ENCODE data around the gene TGFBR1.

The TGFBR1 gene

DNA sequence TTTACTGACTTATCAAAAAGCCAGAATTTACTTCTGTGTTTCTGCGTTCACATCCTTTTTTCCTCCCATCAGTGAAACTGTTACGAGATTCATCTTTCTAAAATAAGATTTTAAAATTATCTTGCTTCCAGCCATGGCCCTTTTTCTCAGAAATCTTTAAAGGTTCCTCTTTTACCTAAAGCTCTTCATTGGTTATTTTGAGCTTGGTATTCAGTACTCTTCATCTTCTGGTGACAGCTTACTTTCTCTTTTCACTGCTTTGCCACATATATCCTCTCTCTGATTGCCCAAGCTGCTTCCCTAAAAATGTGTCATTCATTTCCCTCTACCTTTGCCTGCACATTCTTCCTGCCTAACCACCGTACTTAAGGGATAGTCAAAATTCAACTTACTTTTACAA lies 32.3 kb downstream of the TGFBR1 start:
- DNase-seq (ENCODE audit: low read depth in 2 of 2) = no peak

DNA sequence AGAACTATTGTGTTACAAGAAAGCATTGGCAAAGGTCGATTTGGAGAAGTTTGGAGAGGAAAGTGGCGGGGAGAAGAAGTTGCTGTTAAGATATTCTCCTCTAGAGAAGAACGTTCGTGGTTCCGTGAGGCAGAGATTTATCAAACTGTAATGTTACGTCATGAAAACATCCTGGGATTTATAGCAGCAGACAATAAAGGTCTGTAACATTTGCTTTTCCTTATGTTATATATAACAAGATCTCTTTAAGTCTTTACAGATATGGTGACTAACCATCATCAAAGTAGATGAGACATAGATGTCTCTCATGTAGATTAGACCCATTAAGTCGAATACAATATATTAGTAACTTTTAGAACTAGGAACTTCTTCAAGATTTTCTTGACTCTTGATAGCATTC lies 33.0 kb downstream of the TGFBR1 start:
- no peak for DNase-seq (ENCODE audit: low read depth in 2 of 2)

DNA sequence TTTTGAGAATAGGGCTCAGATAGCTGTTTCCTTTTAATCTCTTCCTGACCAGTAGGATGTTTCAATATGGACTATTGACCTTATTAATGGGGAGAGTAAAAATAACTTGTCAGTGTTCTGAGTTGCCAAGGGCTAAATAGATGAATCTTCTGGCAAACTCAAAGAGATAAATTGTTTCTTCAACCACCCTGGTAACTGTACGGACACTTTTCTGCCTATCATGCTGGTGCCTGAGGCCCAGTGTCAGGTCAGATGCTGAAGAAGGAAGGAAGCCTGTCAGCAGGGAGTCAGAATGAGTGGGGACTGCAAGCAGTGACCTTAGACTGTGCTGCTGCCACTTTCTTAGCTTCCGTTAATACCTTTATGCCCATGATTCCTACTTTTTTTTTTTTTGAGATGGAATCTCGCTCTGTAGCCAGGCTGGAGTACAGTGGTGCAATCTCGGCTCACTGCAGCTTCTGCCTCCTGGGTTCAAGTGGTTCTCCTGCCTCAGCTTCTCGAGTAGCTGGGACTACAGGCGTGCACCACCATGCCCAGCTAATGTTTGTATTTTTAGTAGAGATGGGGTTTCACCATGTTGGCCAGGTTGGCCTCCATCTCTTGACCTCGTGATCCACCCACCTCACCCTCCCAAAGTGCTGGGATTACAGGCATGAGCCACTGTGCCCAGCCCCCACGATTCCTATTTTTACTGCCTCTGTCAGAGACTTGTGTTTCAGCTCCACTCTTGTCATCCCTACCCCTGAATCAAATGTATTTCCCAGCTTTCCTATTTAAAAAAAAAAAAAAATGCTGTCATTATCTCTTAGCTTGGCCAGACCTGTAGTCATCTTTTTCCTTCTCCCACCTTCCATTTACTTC lies 33.7 kb downstream of the TGFBR1 start:
- DNase-seq (ENCODE audit: low read depth in 2 of 2) = no peak

DNA sequence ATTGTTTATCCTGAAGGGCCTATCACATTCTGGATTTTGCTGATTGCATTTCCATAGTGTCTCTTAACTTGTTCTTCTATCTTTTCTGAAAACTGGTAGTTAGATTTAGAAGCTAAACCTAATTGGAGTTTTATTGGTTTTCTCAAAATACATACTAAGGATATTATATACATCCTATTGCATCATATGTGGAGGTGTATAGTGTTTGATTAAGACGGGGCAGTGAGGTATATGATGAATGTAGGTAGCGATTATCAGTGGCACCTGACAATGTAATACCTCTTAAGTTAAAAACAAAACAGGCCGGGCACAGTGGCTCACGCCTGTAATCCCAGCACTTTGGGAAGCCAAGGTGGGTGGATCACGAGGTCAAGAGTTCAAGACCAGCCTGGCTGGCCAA lies 35.0 kb downstream of the TGFBR1 start:
- no peak for DNase-seq (ENCODE audit: low read depth in 2 of 2)

GRCh38 chr9:99140685-99141314 lies 35.9 kb downstream of the TGFBR1 start:
- DNase-seq (ENCODE audit: low read depth in 2 of 2) = peak; percentile 8 to 13

DNA sequence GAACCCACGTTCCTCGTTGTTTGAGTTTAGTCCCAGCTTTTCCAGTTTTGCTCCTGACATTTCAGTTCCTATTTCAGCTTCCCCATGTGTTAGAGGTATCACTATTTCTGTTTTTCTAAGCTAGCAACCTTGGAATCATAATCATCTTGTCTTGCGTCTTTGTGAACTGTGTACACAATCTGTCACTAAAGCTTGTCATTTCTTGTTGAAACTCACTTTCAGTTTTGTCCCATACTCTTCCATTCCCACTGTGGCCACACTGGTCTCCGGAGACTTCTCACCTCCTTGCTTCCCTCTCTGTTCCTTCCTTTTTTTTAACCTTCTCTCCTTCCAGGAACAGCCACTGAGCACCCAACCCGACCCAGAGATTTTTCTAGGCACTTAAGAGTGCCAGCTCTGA lies 36.9 kb downstream of the TGFBR1 start:
- DNase-seq (ENCODE audit: low read depth in 2 of 2) = no peak

GRCh38 chr9:99142275-99142674 lies 37.4 kb downstream of the TGFBR1 start:
- DNase-seq (ENCODE audit: low read depth in 2 of 2) = no peak

GRCh38 chr9:99143655-99144054 lies 38.7 kb downstream of the TGFBR1 start:
- no peak for DNase-seq (ENCODE audit: low read depth in 2 of 2)

GRCh38 chr9:99144966-99145365 lies 40.1 kb downstream of the TGFBR1 start:
- DNase-seq (ENCODE audit: low read depth in 2 of 2) = no peak

- DNase-seq (ENCODE audit: low read depth in 2 of 2) = no peak
These were observed 41.7 kb downstream of the TGFBR1 start for GRCh38 chr9:99146574-99146973.

DNA sequence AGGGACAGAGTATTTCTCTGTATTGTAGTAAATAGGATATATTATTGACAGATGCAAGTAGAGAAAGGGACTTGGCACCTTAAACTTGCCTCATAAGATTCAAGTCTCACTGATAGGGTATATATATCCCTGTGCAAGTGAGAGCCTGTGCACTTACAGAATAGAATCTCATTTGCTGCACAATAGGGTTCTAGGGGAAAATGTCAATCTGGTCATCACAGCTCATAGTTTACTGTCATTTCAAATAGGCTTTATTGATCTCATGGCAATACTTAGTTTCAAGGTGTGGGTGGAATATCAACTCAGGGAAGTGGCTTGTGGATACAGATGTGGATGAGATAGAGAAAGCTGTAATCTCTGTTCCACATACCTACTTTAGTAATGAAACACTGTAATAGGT lies 42.3 kb downstream of the TGFBR1 start:
- DNase-seq (ENCODE audit: low read depth in 2 of 2) = no peak

DNA sequence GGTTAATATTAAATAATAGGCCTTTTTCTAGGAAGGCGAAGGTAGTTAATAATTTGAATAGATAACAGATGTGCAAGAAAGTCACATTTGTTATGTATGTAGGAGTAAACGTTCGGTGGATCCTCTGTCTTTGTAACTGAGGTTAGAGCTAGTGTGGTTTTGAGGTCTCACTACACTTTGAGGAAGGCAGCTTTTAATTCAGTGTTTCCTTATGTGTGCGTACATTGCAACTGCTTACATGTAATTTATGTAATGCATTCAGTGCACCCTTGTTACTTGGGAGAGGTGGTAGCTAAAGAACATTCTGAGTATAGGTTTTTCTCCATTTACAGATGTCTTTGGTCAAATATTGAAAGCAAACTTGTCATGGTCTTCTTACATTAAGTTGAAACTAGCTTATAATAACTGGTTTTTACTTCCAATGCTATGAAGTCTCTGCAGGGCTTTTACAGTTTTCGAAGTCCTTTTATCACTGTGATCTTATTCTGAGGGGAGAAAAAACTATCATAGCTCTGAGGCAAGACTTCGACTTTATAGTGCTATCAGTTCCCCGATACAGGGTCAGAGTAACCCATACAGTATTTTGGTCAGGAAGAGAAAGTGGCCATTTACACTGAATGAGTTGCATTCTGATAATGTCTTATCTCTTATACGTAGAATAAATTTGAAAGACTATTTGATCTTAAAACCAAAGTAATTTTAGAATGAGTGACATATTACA lies 45.7 kb downstream of the TGFBR1 start:
- no peak for DNase-seq (ENCODE audit: low read depth in 2 of 2)

DNA sequence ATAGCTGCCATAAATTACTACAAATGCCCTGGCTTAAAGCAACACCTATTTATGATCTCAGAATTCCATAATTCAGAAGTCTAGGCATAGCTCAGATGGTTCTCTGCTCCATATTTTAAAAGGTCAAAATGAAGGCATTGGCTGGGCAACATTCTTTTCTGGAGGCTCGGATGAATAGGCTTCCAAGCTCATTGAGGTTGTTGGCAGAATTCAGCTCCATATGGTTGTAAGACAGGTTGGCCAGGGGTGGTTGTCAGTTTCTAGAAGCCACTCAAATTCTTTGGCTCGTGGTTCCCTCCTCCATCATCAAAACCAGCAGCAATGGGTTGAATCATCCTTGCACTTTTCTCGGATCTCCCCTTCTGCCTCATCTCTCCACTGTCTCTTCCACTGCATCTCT lies 49.4 kb downstream of the TGFBR1 start:
- DNase-seq (ENCODE audit: low read depth in 2 of 2) = no peak

DNA sequence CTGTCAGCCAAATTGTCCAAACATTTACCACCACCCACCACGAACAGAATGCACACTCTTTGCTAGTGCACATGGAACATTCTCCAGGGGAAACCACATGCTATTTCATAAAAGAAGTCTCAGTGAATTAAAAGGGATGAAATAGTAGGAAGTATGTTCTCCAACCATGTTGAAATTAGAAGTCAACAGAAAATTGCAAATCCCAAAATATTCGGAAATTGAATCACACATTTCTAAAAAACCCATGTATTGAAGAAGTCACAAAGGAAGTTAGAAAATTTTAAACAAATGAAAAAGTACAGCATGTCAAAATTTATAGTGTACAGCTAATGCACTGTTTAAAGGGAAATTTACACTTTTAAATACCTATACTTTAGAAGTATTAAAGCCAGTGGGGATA lies 50.8 kb downstream of the TGFBR1 start:
- DNase-seq (ENCODE audit: low read depth in 2 of 2) = no peak

DNA sequence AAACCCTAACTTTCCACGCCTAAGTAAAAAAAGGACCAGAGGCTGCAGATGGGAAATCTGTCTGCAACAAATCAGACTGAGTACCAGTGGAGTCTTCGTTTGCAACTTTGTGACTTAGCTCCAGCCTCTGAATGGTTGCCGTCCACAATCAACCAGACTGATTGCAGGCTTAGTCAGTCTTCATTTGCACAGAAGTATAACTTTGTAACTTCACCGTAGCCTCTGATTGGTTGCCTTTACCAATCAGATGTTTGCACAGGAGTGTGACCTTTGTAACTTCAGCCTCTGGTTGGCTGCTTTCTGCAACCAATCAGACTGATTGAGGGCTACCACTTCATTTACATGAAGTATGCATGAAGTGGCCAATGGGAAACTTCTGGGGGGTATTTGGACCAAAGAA lies 53.7 kb downstream of the TGFBR1 start:
- DNase-seq (ENCODE audit: low read depth in 2 of 2) = no peak

DNA sequence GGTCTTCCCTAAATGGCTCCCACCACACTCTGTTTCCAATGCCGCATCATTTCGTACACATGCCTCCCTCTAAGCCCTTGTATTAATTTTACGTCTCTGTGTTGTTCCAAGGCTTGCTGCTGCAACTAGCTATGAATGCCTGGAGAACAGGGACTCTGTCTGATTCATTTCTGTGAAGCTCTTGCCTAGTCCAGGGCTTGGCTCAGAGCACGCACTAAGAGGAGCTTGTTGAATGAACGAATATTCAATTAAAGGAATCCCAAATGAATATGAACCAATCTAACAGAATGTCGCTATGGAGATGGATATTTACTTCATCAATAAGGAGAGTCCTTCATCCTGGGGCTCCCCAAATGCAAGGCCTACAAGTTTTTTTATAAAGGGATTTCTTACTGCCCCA lies 55.3 kb downstream of the TGFBR1 start:
- DNase-seq (ENCODE audit: low read depth in 2 of 2) = no peak

DNA sequence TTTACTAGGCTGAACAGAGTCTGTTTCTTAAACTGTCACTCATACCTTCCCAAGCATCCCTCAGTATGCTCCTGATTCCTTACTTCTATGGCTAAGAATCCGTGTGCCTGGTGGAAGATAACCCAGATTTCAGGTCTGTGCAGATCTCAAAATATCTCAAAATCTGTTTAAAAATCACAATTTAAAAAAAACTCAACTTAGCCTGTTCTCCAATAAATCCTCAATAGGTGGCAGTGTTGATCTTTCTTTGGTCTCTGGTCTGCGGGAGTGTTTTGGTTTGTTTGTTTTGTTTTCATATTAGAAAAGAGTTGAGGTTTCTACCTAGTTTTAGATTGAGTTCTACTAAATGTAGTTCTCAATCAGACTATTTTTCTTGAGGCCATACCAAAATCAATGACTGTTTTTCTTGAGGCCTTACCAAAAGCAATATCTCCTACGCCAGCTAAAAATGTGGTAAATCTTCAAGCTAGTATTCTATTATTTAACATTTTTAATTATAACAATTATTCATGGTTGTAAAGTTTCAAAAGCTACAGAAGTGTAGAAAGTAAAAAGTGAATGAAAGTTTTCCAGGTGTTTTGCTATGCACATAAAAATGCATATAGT lies 57.9 kb downstream of the TGFBR1 start:
- DNase-seq (ENCODE audit: low read depth in 2 of 2) = no peak

GRCh38 chr9:99166149-99166548 lies 61.2 kb downstream of the TGFBR1 start:
- no peak for DNase-seq (ENCODE audit: low read depth in 2 of 2)

DNA sequence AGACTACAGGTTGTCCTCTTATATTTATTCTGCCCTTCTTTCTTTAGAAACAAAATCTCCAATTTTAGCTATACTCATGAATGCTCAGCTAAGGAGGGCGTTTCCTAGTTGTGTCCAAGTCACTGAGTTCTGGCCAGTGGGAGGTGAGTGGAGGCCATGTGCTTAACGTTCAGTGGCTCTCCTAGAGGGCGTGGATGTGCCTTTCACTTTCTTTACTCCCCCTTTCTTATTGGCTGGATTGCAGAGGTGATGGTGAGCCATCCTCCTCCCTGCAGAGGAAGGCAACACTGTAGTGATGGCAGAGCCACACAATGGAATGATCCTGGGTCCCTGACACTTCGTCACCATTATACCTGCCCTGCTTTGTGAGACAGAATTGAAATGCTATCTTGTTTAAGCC lies 62.2 kb downstream of the TGFBR1 start:
- DNase-seq (ENCODE audit: low read depth in 2 of 2) = no peak

- no peak for DNase-seq (ENCODE audit: low read depth in 2 of 2)
These were observed 62.8 kb downstream of the TGFBR1 start for GRCh38 chr9:99167694-99168093.

DNA sequence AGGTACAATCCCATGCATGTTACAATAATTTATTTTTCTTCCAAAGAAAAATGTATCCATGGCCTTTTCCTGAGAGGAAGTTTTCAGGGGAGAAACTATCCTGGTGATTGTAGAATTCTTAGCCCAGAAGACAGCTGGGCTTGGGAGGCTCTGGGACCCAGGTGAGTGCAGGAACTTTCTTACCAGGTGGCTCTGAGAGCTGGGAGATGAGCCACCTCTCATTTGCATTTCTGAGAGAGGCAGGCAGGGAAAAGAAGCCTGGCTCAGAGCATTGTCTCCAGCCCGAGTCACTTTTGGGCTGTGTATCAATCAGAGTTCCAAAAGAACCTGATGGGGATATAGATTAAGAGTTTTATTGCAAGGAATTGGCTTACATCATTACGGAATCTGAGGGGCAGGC lies 64.2 kb downstream of the TGFBR1 start:
- DNase-seq (ENCODE audit: low read depth in 2 of 2) = no peak

DNA sequence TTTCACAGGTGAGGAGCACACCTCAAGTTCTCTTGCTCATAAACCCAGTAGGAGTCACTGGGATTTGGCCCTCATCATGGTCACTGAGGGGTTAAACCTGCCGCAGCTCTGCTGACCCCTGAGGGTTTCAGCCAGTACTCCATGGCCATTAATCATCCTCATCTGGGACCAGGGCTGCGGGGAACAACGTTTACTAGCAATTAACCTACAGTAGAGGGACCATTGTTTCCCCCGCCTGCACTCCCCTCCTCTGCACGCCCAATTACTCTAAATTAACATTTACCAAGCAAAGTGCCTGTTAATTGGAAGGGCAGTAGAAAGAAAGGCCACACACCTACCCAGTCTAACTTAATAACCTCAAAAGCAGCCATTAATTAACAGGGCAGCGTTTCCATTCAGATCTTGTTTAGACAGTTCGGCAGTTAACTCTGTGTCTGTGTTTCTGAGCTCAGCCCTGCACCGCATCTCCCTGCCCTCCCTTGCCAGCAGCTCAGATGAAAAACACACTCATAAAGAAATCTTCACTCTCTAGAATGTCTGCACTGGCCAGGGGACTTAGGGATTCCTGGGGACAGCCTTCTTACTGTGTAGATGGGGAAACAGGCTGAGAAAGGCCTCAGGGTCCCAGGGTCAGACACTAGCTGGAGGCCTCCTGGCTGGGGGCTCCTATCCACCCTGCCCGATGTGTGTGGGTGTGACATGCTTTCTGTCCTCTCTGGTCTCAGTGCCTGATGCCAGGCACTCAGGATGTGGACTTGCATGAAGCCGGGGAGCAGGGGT lies 65.3 kb downstream of the TGFBR1 start:
- DNase-seq (ENCODE audit: low read depth in 2 of 2) = no peak
